Right lobe of liver (tissue), 6 donors: ENCODE data around the gene CTSD. TPM values are rescaled to one million over a fixed set of nuclear protein-coding genes. Genes with fewer than 3 reads are reported as not detected.
A peak's percentile ranks its signal among the peaks of the same experiment; 100 is the strongest.

Source experiments
- ATAC-seq, 4 donors: fragments of 200-7000 bp; cut with Tn5 transposase; one replicate each; pipeline ENCODE4 v1.9.1; 2020; ENCODE audit warnings: mild to moderate bottlenecking in 4 of 4, moderate library complexity in 4 of 4
- DNase-seq, 3 donors: peaks; one replicate each; pipeline ENCODE4 v3.0.0-alpha.2; 2020
- H3K27ac ChIP-seq, 3 donors: fragments of 200-600 bp; one replicate each; pipeline ENCODE4 v1.8.0; 2022
- H3K27me3 ChIP-seq, 2 donors: fragments of 200-600 bp; one replicate each; pipeline ENCODE4 v1.8.0; 2022
- H3K36me3 ChIP-seq, 4 donors: fragments of 200-600 bp; sonication (generic) in 1 of 4; one replicate each; pipeline versions ENCODE4 v1.5.1 to v1.8.0; 2017 to 2022; ENCODE audit warnings: control low read depth in 1 of 4
- H3K4me1 ChIP-seq, 4 donors: fragments of 200-600 bp; sonication (generic) in 1 of 4; one replicate each; pipeline versions ENCODE4 v1.5.1 to v1.8.0; 2017 to 2022; ENCODE audit warnings: control low read depth in 1 of 4
- H3K4me3 ChIP-seq, 3 donors: fragments of 200-600 bp; one replicate each; pipeline ENCODE4 v1.8.0; 2022
- H3K9me3 ChIP-seq, 4 donors: fragments of 200-600 bp; sonication (generic) in 1 of 4; one replicate each; pipeline versions ENCODE4 v1.5.1 to v1.8.0; 2017 to 2022; ENCODE audit warnings: control low read depth in 1 of 4
- CTCF ChIP-seq, 4 donors: fragments of 200-600 bp in 3 of 4; fragments of 450-650 bp in 1 of 4; IDR thresholded peaks; one replicate each; pipeline versions ENCODE4 v1.5.1 to v1.8.0; 2016 to 2022; ENCODE audit warnings: antibody characterized with exemption in 4 of 4, mild to moderate bottlenecking in 2 of 4
- POLR2A ChIP-seq: fragments of 450-650 bp; IDR thresholded peaks from one replicate; pipeline ENCODE4 v1.6.1; 2017; ENCODE audit warnings: antibody characterized with exemption, mild to moderate bottlenecking
- WGBS: methylation state at CpG from one replicate; pipeline ENCODE4 v1.1.6; 2018; ENCODE audit warnings: low coverage, low lambda C conversion rate; ENCODE audit not compliant: insufficient coverage; ENCODE audit errors: missing lambda C conversion rate; 5-methylcytosine and 5-hydroxymethylcytosine counted together
- intact Hi-C, 2 donors: fragments of 100-400 bp; cut with DNase I; formaldehyde crosslinking; loops; one replicate each; pipeline versions ENCODE4 v1.11.2 to v1.14.1; 2022
- total RNA-seq, 6 experiments: library from RNA; depleted of rRNA in 2 of 6; stranded (reverse); fragments of >200 nt in 2 of 6; fragmentation: NEBNext Ultra II Directional in 3 of 6; extraction: Animal tissue kit (Norgen Biotek cat#: 25700) in 3 of 6; gene quantifications; one replicate each; pipeline versions ENCODE4 v1.1.0 to v1.2.4, GENCODE V29; 2016 to 2023
- donor health status: DM: no; HTN: yes; CAD: no.
- donor health status: DM: no; HTN: no; CAD: no.
- donor health status: DM: no; HTN: no; CAD: no.
- donor health status: DM: no; HTN: yes; CAD: no.
- donor health status: DM: no; HTN: yes; CAD: no.

CTSD gene
- total RNA-seq, 6 experiments from 2014 or later, result 515 to 1,549 (median 1,009) TPM

DNA sequence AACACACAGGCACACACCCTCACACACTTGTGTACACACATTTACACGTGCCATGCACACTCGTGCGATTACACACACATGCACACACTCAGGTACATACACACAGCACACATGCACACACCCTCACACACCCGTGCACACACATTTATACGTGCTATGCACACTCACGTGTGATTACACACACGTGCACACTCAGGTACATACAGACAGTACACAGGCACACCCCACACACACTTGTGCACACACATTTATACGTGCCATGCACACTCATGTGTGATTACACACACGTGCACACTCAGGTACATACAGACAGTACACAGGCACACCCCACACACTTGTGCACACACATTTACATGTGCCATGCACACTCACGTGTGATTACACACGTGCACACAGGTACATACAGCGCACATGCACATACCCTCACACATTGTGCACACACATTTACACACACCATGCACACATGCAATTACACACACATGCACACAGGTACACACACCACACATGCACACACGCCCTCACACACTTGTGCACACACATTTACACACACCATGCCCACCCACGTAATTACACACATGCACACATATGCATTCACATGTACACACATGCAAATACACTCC lies 17.9 kb downstream of the CTSD start:
- ATAC-seq (no peak), DNase-seq (peak in 1 of 3 donors; percentile 25)
- H3K4me3 ChIP-seq, result no peak overlapping the region
- H3K36me3 ChIP-seq, result no peaks in the 10 kb centered on the region
- TF ChIP-seq POLR2A, result no peak
- no peak for TF ChIP-seq CTCF (IDR thresholded peaks at IDR 0.05)
- intact Hi-C loops, result loop anchor here in 1 of 2 donors (10.0 kb wide), 1 partner anchor 91 kb away; no protein-coding TSS in a partner anchor
- no peaks in the 10 kb centered on the region for H3K9me3 ChIP-seq
- H3K4me1 ChIP-seq, result peaks cover 0 to 3% (median 0%) of the 10 kb centered on the region in 4 donors
- no peak overlapping the region for H3K27ac ChIP-seq
- H3K27me3 ChIP-seq, result no peaks in the 10 kb centered on the region
- WGBS, result 87% methylated on average over 12 of the region's 14 CpGs

GRCh38 chr11:1744891-1745700 lies 18.6 kb downstream of the CTSD start:
- Histone ChIP-seq H3K27ac (no peak overlapping the region), H3K36me3 (no peaks in the 10 kb centered on the region), H3K9me3 (no peaks in the 10 kb centered on the region), H3K4me1 (no peaks in the 10 kb centered on the region), H3K4me3 (no peak overlapping the region), H3K27me3 (no peaks in the 10 kb centered on the region)
- ATAC-seq, result peak in 3 of 4 donors; percentile 1 to 50 (median 1)
- 43% methylated on average over 12 of the region's 18 CpGs for WGBS
- intact Hi-C loops, result loop anchor here in 1 of 2 donors (10.0 kb wide), 1 partner anchor 90 kb away; no protein-coding TSS in a partner anchor
- peak in 2 of 3 donors; percentile 59 to 86 for DNase-seq
- TF ChIP-seq POLR2A (no peak), CTCF (IDR thresholded peaks at IDR 0.05) (no peak)

DNA sequence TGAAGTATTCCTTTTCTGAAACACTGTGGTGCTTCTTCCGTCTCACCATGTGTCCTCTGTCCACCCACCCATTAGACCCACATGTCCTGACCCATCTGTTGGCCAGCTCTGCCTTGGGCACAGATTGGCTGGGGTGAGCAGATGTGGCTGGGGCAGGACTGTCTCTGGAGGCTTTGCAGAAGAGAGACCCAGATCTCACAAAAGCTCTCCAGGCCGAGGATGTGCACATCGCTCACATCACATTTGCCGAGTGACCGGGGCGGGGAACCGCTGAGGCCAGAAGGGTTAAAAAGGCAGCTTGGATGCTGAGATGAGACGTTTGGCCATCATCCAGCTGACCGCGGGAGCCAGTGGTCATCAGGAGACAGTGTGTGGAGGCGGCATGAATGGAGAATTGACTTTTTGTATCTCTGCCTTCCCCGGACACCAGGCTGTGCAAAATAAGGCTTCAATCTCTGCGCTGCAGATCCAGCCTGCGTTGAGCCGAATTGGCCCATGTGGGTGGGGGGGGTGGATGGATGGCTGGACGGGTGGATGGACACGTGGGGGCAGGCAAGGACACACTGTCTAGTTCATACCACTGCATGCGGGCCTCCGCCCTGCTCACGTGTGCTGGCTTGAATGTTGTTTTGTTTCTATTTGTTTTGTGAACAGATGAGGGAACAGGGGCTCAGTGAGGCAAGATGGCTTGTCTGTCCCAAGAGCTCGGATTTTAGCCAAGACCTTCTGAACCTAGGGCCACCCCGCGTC lies 19.4 kb downstream of the CTSD start:
- intact Hi-C loops, result loop anchor here in 1 of 2 donors (10.0 kb wide), 1 partner anchor 90 kb away; no protein-coding TSS in a partner anchor
- TF ChIP-seq CTCF (IDR thresholded peaks at IDR 0.05), result no peak
- no peak for TF ChIP-seq POLR2A
- DNase-seq, result peak in 2 of 3 donors; percentile 57 to 86
- Histone ChIP-seq H3K36me3 (no peaks in the 10 kb centered on the region), H3K27me3 (no peaks in the 10 kb centered on the region), H3K27ac (no peak overlapping the region), H3K4me1 (no peaks in the 10 kb centered on the region), H3K4me3 (no peak overlapping the region), H3K9me3 (no peaks in the 10 kb centered on the region)
- 32% methylated on average over 13 of the region's 23 CpGs for WGBS
- ATAC-seq, result peak in 3 of 4 donors; percentile 0 to 49 (median 5)

GRCh38 chr11:1743585-1744136 lies 20.1 kb downstream of the CTSD start:
- ATAC-seq, result peak in 1 of 4 donors; percentile 1
- Histone ChIP-seq H3K36me3 (no peaks in the 10 kb centered on the region), H3K4me3 (no peak overlapping the region), H3K27me3 (no peaks in the 10 kb centered on the region), H3K9me3 (no peaks in the 10 kb centered on the region), H3K27ac (no peak overlapping the region), H3K4me1 (no peaks in the 10 kb centered on the region)
- TF ChIP-seq CTCF (IDR thresholded peaks at IDR 0.05) (no peak), POLR2A (no peak)
- peak in 2 of 3 donors; percentile 35 to 44 for DNase-seq
- intact Hi-C loops, result loop anchor here in 1 of 2 donors (10.0 kb wide), 1 partner anchor 89 kb away; no protein-coding TSS in a partner anchor
- 70% methylated on average over 9 of the region's 10 CpGs for WGBS
